ENCODE data around the gene LRP8.

- TF ChIP-seq CTCF (conservative IDR thresholded peaks at IDR 0.05) (no peak), ZFX (IDR thresholded peaks at IDR 0.05) (no peak)
These were observed 3.7 kb upstream of the LRP8 start for GRCh38 chr1:53331446-53332185.
